Measurements from ENCODE around the gene NCEH1.
"Not testable (repeated sequence)": the region's sequence is repeated elsewhere in the genome, so short reads cannot be mapped to it uniquely, and the experiment has no call there.

NCEH1 gene, protein sequence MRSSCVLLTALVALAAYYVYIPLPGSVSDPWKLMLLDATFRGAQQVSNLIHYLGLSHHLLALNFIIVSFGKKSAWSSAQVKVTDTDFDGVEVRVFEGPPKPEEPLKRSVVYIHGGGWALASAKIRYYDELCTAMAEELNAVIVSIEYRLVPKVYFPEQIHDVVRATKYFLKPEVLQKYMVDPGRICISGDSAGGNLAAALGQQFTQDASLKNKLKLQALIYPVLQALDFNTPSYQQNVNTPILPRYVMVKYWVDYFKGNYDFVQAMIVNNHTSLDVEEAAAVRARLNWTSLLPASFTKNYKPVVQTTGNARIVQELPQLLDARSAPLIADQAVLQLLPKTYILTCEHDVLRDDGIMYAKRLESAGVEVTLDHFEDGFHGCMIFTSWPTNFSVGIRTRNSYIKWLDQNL

DNA sequence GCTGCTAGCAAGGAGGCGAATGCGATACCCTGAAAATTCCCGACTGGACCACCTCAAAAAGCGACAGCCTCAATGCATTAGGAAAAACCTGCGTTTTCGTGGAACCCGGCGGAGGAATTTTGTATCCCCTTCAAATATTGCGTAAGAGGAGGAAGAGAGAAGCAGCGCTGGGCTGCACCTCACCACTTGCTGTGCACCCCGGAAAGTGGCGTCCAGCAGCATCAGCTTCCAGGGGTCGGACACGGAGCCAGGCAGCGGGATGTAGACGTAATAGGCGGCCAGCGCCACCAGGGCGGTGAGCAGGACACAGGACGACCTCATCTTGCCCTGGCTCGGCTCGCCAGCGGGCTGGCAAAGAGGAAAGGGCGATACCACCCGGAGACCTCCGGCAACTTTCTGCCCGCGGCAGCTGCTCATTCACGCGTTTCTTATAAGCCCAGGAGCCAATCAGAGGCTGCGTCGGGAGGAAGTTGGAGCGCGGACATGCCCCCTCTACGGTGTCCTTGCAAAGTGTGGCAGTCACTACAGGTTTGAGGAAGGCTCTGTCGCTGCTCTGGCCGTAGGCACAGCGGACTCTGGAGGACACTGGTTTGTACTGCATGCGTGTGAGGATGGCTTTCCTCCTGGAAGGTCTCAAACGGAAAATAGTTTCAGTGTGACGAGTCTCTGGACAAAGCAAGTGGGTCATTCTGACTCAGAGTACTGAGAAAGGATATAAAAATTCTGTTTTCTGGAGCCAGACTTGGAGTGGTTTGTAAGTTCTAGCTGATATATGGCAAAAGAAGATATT, at the start of gene NCEH1:
NCEH1 (minus strand) TSS at position 404 of the 790 bp plus-strand sequence; CDS start at position 321, 83 bp downstream.
- peak; percentile 19 to 91 (median 79) for DNase-seq

DNA sequence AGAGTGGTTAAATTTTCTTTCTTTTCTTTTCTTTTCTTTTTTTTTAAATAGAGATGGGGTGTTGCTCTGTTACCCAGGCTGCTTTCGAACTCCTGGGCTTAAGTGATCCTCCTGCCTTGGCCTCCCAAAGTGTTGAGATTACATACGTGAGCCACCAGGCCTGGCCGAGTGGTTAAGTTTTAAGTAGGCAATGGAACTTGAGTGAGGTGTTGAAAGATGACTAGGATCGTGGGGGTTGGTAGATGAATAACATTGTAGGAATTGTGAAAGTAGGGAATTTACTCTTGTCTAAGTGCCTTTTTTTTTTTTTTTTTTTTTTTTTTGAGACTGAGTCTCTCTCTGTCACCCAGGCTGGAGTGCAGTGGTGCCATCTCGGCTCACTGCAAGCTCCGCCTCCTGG, 49.5 kb upstream of the NCEH1 start:
- not testable (repeated sequence) for DNase-seq

DNA sequence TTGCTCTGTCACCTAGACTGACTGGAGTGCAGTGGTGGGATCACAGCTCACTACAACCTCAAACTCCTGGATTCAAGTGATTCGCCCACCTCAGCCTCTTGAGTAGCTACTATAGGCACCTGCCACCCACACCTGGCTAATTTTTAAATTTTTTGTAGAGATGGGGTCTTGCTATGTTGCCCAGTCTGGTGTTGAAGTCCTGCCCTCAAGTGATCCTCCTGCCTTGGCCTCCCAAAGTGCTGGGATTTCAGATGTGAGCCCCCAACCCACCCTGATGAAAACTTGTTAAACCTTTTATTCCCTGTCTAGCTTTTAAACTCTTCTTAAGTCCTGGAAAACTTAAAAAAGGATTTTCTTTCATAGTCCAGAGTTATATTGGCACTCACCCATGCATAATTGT, 42.3 kb upstream of the NCEH1 start:
- no peak for DNase-seq

DNA sequence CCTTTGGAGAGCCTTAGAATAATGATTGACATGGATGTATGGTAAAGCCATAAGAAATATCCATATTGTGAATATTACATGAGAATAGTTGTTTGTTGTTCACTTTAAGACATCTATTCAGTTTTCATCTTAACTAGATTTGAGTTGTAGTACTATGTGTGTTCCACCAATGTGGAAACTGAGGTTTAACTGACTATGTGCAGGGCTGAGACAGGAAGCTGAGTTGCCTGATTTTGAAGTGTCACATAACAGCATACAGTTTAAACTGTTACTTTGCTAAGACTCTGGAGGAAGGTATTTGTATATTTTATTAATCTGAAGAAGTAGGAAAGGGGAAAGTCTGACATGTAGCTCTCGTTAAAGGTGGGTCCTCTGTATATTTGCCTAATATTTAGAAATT, 41.8 kb upstream of the NCEH1 start:
- no peak for DNase-seq

DNA sequence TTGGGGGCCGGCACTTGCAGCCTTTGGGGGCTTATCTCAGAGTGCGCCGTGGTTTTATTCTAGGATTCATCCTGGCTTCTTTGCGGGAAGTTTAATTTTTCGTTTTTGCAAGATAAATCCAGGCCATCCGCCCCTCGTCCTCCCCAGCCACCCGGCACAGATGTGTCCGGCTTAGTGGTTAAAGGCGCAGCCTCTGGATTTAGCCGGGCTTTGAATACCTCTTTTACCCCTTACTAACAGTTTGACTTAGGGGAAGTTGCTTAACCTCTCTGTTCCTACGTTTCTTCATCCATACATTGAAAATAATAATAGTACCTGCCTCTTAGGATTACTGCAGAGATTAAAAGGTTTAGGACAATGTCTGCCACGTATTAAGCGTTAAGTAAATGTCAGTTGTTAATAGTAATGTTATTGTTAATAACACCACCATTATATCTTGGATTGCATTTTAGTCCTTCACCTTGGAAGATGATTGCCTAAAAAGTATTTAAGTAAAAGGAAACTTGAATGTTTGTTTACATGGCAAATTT, 40.4 kb upstream of the NCEH1 start:
- DNase-seq: peak in 2 of 56 donors; percentile 24 to 33

DNA sequence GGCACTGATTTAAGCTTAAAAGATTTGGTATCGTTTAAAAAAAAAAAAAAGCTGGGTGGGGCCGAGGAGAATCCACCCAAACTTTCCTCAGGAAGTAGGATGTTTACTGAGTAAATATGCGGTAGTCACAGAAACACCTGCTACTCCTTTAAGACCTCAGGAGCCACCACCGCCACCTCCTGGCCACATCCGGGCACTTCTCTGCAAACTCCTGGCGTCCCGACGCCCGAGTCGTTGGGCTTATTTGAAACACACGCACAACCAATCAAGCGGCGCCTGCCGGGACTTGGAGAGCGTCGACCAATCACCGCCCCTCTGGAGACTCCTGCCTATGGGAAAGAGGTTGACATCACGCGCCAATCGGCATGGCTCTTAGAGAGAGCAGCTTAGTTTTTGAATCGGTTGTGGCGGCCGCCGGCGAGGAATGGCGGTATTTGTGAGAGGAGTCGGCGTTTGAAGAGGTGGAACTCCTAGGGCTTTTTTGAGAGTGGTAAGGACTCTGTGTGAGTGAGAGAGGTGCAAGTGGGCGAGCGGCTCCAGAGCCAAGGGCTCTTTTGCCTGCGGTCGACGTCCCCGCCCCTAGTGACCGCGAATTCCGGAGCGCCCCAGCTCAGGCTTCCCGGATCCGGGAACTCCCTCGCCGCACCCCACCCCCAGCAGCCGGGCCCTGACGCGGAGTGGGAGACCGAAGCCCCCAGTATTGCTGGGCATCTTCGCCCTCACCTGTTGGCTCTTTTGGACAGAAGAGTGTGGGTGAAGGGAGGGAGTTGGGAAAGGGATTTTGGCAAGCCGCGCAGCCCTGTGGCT, 39.7 kb upstream of the NCEH1 start, which contains the start of gene ECT2:
ECT2 (plus strand) TSS at position 359 of the 807 bp plus-strand sequence. CDS start 3,805 bp downstream, outside the sequence.
- DNase-seq: peak; percentile 74 to 100 (median 98)

DNA sequence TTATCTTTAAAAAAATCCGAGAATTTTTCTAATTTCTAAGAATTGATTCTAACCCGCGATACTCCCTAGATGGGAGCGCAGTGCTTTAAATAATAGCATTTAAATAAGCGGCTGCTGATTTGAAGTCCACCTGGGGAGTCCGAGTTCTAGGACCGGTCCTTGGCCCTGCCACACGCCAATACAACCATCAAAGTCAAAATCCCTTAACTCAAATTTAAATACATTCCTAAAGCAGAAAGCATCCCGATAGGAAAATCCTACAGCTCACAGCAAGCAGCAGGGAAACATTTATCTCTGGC, 39.2 kb upstream of the NCEH1 start:
- peak in 2 of 56 donors; percentile 13 to 32 for DNase-seq

DNA sequence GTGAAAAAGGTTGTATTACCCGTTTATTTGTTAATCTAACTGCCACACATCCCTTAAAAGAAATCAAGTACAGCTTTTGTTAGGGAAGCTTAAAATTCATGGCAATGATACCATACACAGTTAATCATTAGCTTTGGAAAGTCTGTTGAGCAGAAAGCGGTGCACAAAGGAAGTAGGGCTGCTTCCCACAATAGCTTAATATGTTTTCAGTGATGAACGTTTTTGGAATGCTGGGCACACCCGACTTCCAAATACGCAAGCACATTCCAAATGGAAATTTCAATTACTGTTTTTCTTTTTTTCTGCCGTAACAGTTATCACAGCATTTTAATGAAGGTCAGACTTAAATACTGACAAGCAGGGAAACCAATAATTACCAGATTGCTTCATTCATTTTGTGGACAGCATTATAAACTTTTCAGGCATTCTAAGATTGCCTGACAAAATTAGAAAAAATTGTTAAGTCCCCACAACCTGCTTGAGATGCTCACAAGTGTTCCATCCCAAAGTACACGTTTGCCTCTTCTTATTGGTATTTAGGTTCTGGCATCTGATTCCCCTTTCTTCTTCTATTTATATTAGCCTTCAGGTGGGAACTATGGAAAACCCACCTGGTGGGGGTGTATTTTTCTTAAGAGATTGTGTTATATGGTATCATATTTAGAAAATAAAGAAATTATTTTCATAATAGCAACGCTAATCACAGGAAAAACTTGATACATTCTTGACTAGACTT, 38.5 kb upstream of the NCEH1 start:
- DNase-seq: peak in 3 of 56 donors; percentile 5 to 13 (median 5)

DNA sequence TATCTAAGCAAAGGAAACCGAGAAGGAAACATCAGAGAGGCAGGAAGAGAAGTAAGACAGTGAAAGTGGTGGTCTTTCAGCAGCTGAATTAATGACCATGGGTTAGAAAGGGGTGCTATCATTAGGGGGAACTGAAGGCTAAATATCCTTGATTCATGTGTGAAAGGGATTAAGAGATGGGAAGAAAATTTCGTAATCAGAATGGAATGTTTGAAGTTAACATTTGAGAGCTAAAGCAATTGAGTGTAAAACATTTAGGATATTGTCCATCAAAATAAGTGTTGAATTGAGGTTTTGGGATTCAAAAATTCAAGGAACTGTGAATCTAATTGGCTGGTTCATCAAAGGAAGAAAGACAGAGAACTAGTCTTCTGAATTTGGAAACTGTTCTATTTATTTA, 35.6 kb upstream of the NCEH1 start:
- no peak for DNase-seq

DNA sequence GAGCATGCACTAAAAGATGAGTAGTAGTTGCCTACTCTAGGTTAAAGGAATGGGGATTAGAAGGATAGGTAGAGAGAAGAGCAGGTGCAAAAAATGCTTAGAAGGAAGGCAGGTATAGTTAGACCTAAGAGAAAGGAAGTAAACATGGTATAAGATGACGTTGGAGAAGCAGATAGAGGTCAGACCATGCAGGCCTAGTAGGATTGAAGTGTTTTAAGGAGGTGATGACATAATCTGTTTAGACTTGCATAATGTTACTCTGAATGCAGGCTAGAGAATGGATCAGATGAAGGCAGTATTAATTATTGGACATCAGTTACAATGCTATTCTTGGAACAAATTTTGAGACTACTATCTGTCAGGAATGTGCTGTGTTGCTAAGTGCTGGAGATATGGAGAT, 28.6 kb upstream of the NCEH1 start:
- DNase-seq: no peak

DNA sequence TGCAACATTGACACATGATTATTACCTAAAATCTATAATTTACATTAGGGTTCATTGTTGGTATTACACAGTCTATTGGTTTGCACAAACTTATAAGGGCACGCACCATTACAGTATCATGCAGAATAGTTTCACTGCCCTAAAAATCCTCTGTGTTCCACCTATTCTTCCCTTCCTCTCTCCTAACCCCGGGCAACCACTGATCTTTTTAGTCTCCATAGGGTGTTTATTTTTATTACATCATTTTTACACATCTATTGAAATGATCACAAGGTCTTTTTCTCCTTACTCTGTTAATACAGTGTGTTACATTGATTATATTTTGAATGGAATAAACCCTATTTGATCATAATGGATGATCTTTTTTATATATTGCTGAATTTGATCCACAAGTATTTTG, 24.1 kb upstream of the NCEH1 start:
- no peak for DNase-seq

DNA sequence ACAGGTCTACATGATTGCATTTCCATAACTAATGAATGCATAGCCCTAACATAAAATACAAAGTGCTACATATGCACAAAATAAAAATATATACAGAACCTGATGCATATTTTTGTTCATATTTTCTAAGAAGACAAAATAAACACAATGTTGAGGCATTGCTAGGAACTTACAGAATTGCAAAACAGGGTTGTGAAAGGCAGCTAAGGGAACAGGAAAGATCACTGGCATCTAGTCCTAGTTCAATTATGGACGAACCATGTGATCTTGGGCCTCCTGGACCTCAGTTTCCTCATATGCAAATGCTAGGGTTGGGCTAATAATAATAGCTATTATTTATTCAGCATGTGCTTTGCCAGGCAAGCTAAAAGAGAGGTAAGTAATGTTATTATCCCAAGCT, 15.5 kb upstream of the NCEH1 start:
- no peak for DNase-seq

DNA sequence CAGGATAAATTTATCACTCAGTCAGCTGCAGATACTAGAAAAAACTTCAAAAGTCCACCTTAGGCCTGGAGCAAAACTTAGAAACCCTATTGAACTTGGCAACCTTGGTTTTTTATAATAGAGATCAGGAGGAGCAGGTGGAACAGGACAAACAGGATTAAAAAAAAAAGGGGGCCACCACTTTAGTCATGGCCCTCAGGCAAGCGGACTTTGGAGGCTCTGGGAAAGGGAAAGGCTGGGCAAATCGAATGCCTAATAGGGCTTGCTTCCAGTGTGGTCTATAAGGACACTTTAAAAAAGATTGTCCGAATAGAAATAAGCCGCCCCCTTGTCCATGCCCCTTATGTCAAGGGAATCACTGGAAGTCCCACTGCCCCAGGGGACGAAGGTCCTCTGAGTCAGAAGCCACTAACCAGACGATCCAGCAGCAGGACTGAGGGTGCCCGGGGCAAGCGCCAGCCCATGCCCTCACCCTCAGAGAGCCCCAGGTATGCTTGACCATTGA, 11.7 kb upstream of the NCEH1 start:
- not testable (repeated sequence) for DNase-seq

DNA sequence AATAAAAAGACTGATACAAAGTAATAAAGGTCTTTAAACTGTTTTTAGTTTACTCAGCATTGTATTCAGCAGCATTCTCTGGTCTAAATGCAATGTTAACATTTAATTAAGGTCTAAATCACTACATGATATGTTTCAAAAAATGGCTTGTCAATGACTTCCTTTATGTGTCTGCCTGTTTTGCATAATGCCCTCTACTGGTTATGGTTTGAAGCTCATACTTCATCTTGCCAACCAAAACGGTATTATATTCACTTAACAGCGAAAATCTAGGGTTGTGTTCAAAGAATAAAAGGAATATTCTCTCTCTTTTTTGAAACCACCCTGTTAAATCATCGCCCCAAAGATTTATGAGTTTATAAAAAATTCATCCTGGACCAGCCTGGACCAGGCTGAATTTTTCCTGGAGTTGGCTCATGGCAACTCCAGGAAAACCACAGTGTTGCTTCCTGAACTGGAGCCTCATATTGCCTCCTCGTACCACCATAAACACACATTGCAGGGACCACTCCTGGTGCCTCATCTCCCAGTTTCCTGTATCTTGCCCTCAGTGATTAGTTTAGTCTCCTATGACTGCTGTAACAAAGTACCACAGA, 6.7 kb upstream of the NCEH1 start:
- DNase-seq: no peak

DNA sequence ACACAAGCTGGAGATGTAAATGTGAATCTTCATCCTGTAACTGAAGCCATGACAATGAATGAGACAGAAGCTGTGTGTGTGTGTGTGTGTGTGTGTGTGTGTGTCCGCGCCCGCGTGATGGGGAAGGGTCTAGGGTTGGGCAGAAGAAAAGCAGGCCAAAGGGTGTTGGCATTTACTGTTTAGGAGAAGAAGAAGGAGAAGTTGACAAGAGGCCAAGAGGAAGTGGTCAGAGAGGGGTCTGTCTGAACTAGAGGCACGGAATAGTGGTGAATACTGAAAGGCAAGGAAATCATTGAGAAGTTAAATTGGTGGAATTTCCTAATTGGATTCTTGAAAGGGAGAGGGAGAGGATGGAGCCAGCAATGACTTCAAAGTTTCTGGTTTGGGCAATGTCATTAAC, 5.6 kb upstream of the NCEH1 start:
- DNase-seq: peak in 16 of 56 donors; percentile 0 to 47 (median 6)

DNA sequence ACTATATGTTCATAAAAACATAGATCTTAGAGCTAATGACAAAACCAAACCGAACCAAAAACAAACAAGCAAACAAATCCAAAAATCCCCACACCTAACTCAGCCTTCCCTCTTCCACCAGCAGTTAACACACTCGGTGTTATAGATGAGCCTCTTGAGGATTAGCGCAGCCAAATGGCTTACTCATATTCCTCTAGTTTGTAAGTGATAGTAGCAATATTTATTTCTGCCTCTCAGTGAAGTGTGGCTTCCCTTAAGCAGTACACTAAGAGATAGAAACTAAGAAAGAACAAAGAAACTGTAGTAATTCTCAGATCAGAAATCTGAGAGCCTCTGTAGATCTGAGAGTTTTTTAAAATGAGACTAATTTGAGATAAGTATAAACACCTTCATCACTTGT, 2.4 kb upstream of the NCEH1 start:
- DNase-seq: no peak

DNA sequence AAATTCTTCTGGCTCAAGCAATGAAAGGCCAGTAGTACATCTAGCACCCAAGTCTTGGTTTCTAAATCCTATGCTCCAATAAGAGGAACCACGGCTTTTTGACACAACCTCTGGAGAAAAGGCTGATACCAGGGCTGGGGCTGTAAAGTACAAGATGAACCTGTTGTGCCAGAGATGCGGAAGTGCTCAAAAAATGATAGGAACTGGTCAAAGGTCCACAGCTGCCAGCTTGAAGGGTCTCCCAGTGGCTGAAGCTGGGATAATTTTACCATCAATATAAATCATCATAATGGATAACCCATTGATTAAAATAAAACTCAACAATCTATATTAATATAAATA, 558 bp upstream of the NCEH1 start:
- no peak for DNase-seq

DNA sequence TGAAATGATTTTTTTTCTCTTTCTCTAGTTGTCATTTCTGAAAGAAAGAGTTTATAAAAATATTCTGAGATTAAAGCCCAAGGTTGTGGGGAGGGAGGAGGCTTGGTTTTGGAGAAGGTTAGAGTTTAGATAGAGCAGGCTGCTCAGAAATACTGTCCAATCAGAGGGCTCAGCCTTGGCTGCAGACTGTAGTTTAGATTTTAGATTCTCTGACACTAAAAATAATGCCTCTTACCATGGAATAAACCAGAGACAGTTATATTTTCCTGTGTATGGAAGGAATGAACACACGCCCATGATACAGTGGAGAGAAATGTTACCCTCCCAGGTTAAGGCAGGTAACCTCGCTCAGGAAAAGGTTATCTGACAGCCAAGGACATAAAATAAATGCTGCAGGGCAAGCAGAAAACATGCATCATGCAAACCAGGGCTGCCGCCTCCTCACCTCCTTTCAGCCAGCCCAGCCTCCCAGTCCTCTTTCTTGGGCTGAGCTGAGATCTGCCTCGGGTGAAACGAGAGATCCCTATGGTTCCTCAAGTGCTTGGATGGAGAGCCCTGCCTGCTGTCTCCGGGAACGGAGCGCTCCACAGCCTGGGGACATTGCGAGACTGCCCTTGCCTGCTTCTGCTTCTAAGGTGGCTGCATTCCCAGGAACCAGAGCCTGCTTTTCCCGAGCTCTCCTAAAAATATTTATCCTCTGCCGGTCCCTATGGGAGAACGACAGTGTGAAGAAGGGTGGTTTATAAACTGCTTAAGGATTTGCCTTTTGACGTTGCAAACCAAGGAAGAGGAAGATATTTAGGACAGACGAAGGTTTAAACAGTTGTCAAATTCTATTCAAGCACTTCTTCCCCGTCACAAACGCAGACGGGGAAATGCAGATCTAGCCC, 848 bp downstream of the NCEH1 start:
- DNase-seq: peak in 33 of 56 donors; percentile 4 to 45 (median 17)
